COLO668 (cell line): ENCODE data around the gene TTC28.
"Not testable (repeated sequence)": the region's sequence is repeated elsewhere in the genome, so short reads cannot be mapped to it uniquely, and the experiment has no call there.

Experiments used
- DNase-seq: peaks from one replicate; lab custom pipeline; 2025; ENCODE audit not compliant: unreplicated experiment; lab: John Stamatoyannopoulos, UW

The TTC28 gene

GRCh38 chr22:28563636-28564035 is 116.0 kb downstream of the TTC28 start:
- DNase-seq: no peak

- DNase-seq: no peak
Measured at GRCh38 chr22:28562324-28562723, 117.3 kb downstream of the TTC28 start.

- DNase-seq: not testable (repeated sequence)
Measured at GRCh38 chr22:28560743-28561101, 118.9 kb downstream of the TTC28 start.

- no peak for DNase-seq
Measured at GRCh38 chr22:28560046-28560742, 119.4 kb downstream of the TTC28 start.

GRCh38 chr22:28557184-28557583 is 122.5 kb downstream of the TTC28 start:
- DNase-seq: no peak

- not testable (repeated sequence) for DNase-seq
Measured at GRCh38 chr22:28553108-28553866, 126.4 kb downstream of the TTC28 start.

GRCh38 chr22:28548406-28548805 is 131.2 kb downstream of the TTC28 start:
- no peak for DNase-seq

GRCh38 chr22:28547132-28547842 is 132.4 kb downstream of the TTC28 start:
- DNase-seq: no peak

GRCh38 chr22:28544431-28544868 is 135.2 kb downstream of the TTC28 start:
- DNase-seq: no peak

- DNase-seq: no peak
Measured at GRCh38 chr22:28542980-28543621, 136.5 kb downstream of the TTC28 start.

GRCh38 chr22:28541137-28541536 is 138.5 kb downstream of the TTC28 start:
- DNase-seq: no peak

GRCh38 chr22:28538922-28539321 is 140.7 kb downstream of the TTC28 start:
- no peak for DNase-seq

GRCh38 chr22:28530565-28530964 is 149.1 kb downstream of the TTC28 start:
- not testable (repeated sequence) for DNase-seq

- not testable (repeated sequence) for DNase-seq
Measured at GRCh38 chr22:28529144-28529543, 150.5 kb downstream of the TTC28 start.

GRCh38 chr22:28521451-28521850 is 158.2 kb downstream of the TTC28 start:
- no peak for DNase-seq

GRCh38 chr22:28514321-28514821 is 165.3 kb downstream of the TTC28 start:
- no peak for DNase-seq

- not testable (repeated sequence) for DNase-seq
Measured at GRCh38 chr22:28512387-28512786, 167.3 kb downstream of the TTC28 start.

GRCh38 chr22:28507896-28508295 is 171.7 kb downstream of the TTC28 start:
- DNase-seq: no peak

- no peak for DNase-seq
Measured at GRCh38 chr22:28506150-28506535, 173.5 kb downstream of the TTC28 start.

- DNase-seq: no peak
Measured at GRCh38 chr22:28505416-28506149, 174.1 kb downstream of the TTC28 start.
